GM21367 (cell line): ENCODE measurements around the gene BICDL1.
"Not testable (repeated sequence)": the region's sequence is repeated elsewhere in the genome, so short reads cannot be mapped to it uniquely, and the experiment has no call there.

Source experiments
- ATAC-seq: cut with Tn5 transposase; IDR thresholded peaks from one replicate; pipeline ENCODE4 v1.9.1; 2021; ENCODE audit not compliant: unreplicated experiment

Gene BICDL1

GRCh38 chr12:119988472-119989360, at the start of gene BICDL1:
BICDL1 (plus strand) TSS chr12:119989236; CDS start chr12:119989869, 633 bp downstream.
- peak; percentile 71 for ATAC-seq

GRCh38 chr12:119940897-119941296, 48.1 kb upstream of the BICDL1 start:
- no peak for ATAC-seq

- no peak for ATAC-seq
Measured at GRCh38 chr12:119942386-119942785, 46.6 kb upstream of the BICDL1 start.

GRCh38 chr12:119946213-119946612, 42.8 kb upstream of the BICDL1 start:
- no peak for ATAC-seq

- no peak for ATAC-seq
Measured at GRCh38 chr12:119949145-119949544, 39.9 kb upstream of the BICDL1 start.

GRCh38 chr12:119949594-119949993, 39.4 kb upstream of the BICDL1 start:
- no peak for ATAC-seq

- no peak for ATAC-seq
Measured at GRCh38 chr12:119956047-119956446, 33.0 kb upstream of the BICDL1 start.

- ATAC-seq = no peak
Measured at GRCh38 chr12:119957135-119957534, 31.9 kb upstream of the BICDL1 start.

GRCh38 chr12:119959435-119959834, 29.6 kb upstream of the BICDL1 start:
- no peak for ATAC-seq

- ATAC-seq = no peak
Measured at GRCh38 chr12:119964123-119964522, 24.9 kb upstream of the BICDL1 start.

GRCh38 chr12:119964929-119965328, 24.1 kb upstream of the BICDL1 start:
- no peak for ATAC-seq

GRCh38 chr12:119980242-119980641, 8.8 kb upstream of the BICDL1 start:
- ATAC-seq = no peak

- ATAC-seq = not testable (repeated sequence)
Measured at GRCh38 chr12:119980702-119981101, 8.3 kb upstream of the BICDL1 start.

GRCh38 chr12:119989361-119989730, 310 bp downstream of the BICDL1 start:
- peak; percentile 26 for ATAC-seq

GRCh38 chr12:119989731-119990381, 820 bp downstream of the BICDL1 start:
- peak; percentile 28 for ATAC-seq

- ATAC-seq = no peak
Measured at GRCh38 chr12:119990382-119990874, 1.4 kb downstream of the BICDL1 start.

- no peak for ATAC-seq
Measured at GRCh38 chr12:119992129-119992705, 3.2 kb downstream of the BICDL1 start.

- no peak for ATAC-seq
Measured at GRCh38 chr12:119994892-119995658, 6.0 kb downstream of the BICDL1 start.

- no peak for ATAC-seq
Measured at GRCh38 chr12:119996417-119996816, 7.4 kb downstream of the BICDL1 start.

- no peak for ATAC-seq
Measured at GRCh38 chr12:119998471-119999245, 9.6 kb downstream of the BICDL1 start.
